ENCODE results near the gene ZNF385D. TPM values are rescaled to one million over a fixed set of nuclear protein-coding genes. Genes with fewer than 3 reads are reported as not detected.

ZNF385D gene
- total RNA-seq, 1 experiment from 2014 or later, result not detected

DNA sequence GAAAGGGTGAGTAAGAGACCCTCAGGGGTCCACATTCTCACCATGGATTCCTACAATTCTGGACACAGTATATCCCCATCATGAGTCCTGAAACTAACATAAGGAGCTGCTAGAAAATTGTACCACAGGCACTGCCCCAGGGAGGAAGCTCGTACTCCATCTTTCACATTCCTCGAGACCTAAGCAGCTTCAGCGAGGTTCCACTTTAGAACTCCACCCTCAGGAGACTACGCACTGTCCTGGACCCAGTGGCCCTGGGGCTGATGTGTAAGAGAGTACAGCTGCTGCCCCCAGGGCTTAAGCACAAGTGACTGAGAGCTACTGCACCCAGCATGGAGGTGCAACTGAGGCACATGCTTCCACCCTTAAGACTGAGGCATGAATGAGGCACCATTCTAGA, 352.5 kb downstream of the ZNF385D start:
- TF ChIP-seq MAX (IDR thresholded peaks at IDR 0.05) (no peak), SIN3A (IDR thresholded peaks at IDR 0.05; ENCODE audit: low read depth) (no peak), FOSL1 (IDR thresholded peaks at IDR 0.05; ENCODE audit: low read depth) (no peak), EGR1 (IDR thresholded peaks at IDR 0.05; ENCODE audit: low read depth) (no peak), YY1 (IDR thresholded peaks at IDR 0.05; ENCODE audit: extremely low read depth, insufficient replicate concordance, low read depth, low read length) (no peak), JUND (IDR thresholded peaks at IDR 0.05) (no peak), TCF7L2 (IDR thresholded peaks at IDR 0.05; ENCODE audit: borderline replicate concordance, extremely low read depth, insufficient read depth, insufficient read length) (no peak), CEBPB (IDR thresholded peaks at IDR 0.05; ENCODE audit: low read depth) (no peak), POLR2AphosphoS5 (IDR thresholded peaks at IDR 0.05; ENCODE audit: low read depth, low read length) (no peak)
- TF ChIP-seq, protein P1, sequence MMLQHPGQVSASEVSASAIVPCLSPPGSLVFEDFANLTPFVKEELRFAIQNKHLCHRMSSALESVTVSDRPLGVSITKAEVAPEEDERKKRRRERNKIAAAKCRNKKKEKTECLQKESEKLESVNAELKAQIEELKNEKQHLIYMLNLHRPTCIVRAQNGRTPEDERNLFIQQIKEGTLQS (IDR thresholded peaks at IDR 0.05), result no peak
- H3K79me2 ChIP-seq (ENCODE audit: insufficient read depth, low read length), result no peaks in the 10 kb centered on the region
- H3K9me2 ChIP-seq (ENCODE audit: insufficient read depth), result no peaks in the 10 kb centered on the region
- no peak overlapping the region for H3K4me3 ChIP-seq (replicated peaks in 1 of 2; ENCODE audit: low read depth in 1 of 2, low read length in 2 of 2)
- H3K4me1 ChIP-seq (ENCODE audit: control insufficient read depth in 1 of 2, insufficient read depth in 2 of 2, low read length in 2 of 2), result no peaks in the 10 kb centered on the region
- H4K20me1 ChIP-seq (ENCODE audit: insufficient read depth), result no peaks in the 10 kb centered on the region
- DNase-seq (ENCODE audit: low read depth, low spot score) (no peak), ATAC-seq (no peak)
- no peak overlapping the region for H3K9ac ChIP-seq (ENCODE audit: low read length)
- no peak overlapping the region for H3K27ac ChIP-seq (ENCODE audit: low read depth, low read length)
- no peaks in the 10 kb centered on the region for H3K36me3 ChIP-seq (ENCODE audit: control insufficient read depth in 1 of 2, insufficient read depth in 2 of 2, low read length in 2 of 2)
- H3K4me2 ChIP-seq (ENCODE audit: low read length), result no peak overlapping the region
- CTCF ChIA-PET, result no interaction called here
- H2AFZ ChIP-seq (ENCODE audit: low read depth, low read length, poor library complexity, severe bottlenecking), result no peak overlapping the region
- RAD21 ChIA-PET (ENCODE audit: low non-redundant PET in 1 of 2, low total read pairs in 2 of 2, uncharacterized antibody in 2 of 2, unreplicated experiment in 2 of 2), result no interaction called here
- POLR2A ChIA-PET, result no interaction called here
- H3K9me3 ChIP-seq (ENCODE audit: control insufficient read depth in 1 of 2, insufficient read depth in 1 of 2, low read depth in 1 of 2, low read length in 2 of 2), result peaks cover 0 to 14% of the 10 kb centered on the region in 2 experiments; a peak in 2 of 4 replicates
- intact Hi-C loops (cut with micrococcal nuclease), result no loop called here
- BruUV-seq (replicated peaks), result no TSS peak
- no peaks in the 10 kb centered on the region for H3K27me3 ChIP-seq (ENCODE audit: insufficient read depth, low read length)

DNA sequence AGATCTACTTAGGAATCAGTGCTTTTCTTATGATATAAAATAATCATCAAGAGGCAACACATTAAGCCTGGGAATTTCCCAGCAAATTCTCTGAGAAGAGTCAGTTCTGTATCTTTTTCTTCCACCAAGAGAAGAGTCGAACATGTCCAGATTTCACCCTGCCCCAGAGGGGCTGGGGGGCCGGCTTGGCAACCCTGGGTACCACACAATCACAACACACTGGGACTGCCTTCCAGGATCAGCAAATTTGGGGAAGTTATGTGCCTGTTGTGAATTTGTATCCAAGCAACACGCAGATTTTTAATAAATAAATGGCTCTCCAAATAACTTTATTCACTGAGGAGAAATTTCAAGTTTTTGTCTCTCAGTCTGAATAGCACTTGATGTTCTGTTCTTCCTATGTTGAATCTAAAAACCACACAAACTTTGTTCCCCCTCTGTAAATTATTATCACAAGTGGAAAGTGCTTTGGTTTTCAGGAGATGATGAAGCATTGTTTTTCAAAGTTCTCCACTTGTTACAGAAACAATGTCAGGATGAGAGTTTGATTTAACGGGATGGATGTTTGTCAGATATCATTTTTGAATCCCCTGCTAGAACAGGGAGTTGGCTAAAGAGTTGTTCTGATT, 357.2 kb downstream of the ZNF385D start:
- Histone ChIP-seq H3K9me3 (ENCODE audit: control insufficient read depth in 1 of 2, insufficient read depth in 1 of 2, low read depth in 1 of 2, low read length in 2 of 2) (peaks cover 4 to 14% of the 10 kb centered on the region in 2 experiments; a peak in 2 of 4 replicates), H3K4me1 (ENCODE audit: control insufficient read depth in 1 of 2, insufficient read depth in 2 of 2, low read length in 2 of 2) (no peaks in the 10 kb centered on the region), H3K4me2 (ENCODE audit: low read length) (no peak overlapping the region), H3K27ac (ENCODE audit: low read depth, low read length) (no peak overlapping the region), H2AFZ (ENCODE audit: low read depth, low read length, poor library complexity, severe bottlenecking) (no peak overlapping the region), H3K27me3 (ENCODE audit: insufficient read depth, low read length) (no peaks in the 10 kb centered on the region), H3K79me2 (ENCODE audit: insufficient read depth, low read length) (no peaks in the 10 kb centered on the region), H4K20me1 (ENCODE audit: insufficient read depth) (no peaks in the 10 kb centered on the region), H3K9me2 (ENCODE audit: insufficient read depth) (no peaks in the 10 kb centered on the region), H3K36me3 (ENCODE audit: control insufficient read depth in 1 of 2, insufficient read depth in 2 of 2, low read length in 2 of 2) (no peaks in the 10 kb centered on the region), H3K4me3 (replicated peaks in 1 of 2; ENCODE audit: low read depth in 1 of 2, low read length in 2 of 2) (no peak overlapping the region), H3K9ac (ENCODE audit: low read length) (no peak overlapping the region)
- ChIA-PET CTCF (no interaction called here), RAD21 (ENCODE audit: low non-redundant PET in 1 of 2, low total read pairs in 2 of 2, uncharacterized antibody in 2 of 2, unreplicated experiment in 2 of 2) (no interaction called here), POLR2A (no interaction called here)
- intact Hi-C loops (cut with micrococcal nuclease), result no loop called here
- ATAC-seq (no peak), DNase-seq (ENCODE audit: low read depth, low spot score) (no peak)
- no TSS peak for BruUV-seq (replicated peaks)
- TF ChIP-seq REST (IDR thresholded peaks at IDR 0.05; ENCODE audit: low read depth) (no peak), FOSL1 (IDR thresholded peaks at IDR 0.05; ENCODE audit: low read depth) (no peak), SIN3A (IDR thresholded peaks at IDR 0.05; ENCODE audit: low read depth) (no peak), ZBTB33 (IDR thresholded peaks at IDR 0.05; ENCODE audit: extremely low read depth, insufficient replicate concordance, low read length) (no peak), EZH2 (IDR thresholded peaks at IDR 0.05) (no peak), ELF1 (IDR thresholded peaks at IDR 0.05; ENCODE audit: borderline replicate concordance, low read depth) (no peak), JUND (IDR thresholded peaks at IDR 0.05) (no peak)
- TF ChIP-seq, protein P1 (IDR thresholded peaks at IDR 0.05), result no peak

Measured in HCT116 (cell line).